CD8-positive, alpha-beta memory T cell (primary cell): ENCODE data around the gene ARHGAP4. TPM values are rescaled to one million over a fixed set of nuclear protein-coding genes. Genes with fewer than 3 reads are reported as not detected.

ENCODE experiments used
- CTCF ChIA-PET: fragments of 350-600 bp; sonication (Branson Sonifier 250); formaldehyde crosslinking; loops from one replicate; lab custom pipeline; 2021; ENCODE audit warnings: antibody characterized with exemption; lab: Charles Lee
- POLR2A ChIA-PET: fragments of 350-600 bp; sonication (Branson Sonifier 250); formaldehyde crosslinking; loops from one replicate; lab custom pipeline; 2021; ENCODE audit warnings: antibody characterized with exemption; lab: Charles Lee
- DNase-seq, 5 donors: peaks; one replicate each; pipeline versions ENCODE4 v3.0.0 to v3.0.0-alpha.2; 2020 to 2022; ENCODE audit warnings: mixed read lengths in 1 of 5
- H3K27ac ChIP-seq: one replicate; pipeline ENCODE4 v1.7.0; 2013; ENCODE audit warnings: low read depth, mild to moderate bottlenecking, low read length, moderate library complexity
- H3K27me3 ChIP-seq: 2 replicates; pipeline ENCODE4 v1.7.0; 2013; ENCODE audit warnings: low read length, mild to moderate bottlenecking; ENCODE audit not compliant: insufficient read depth, poor library complexity, severe bottlenecking
- H3K36me3 ChIP-seq: 2 replicates; pipeline ENCODE4 v1.7.0; 2013; ENCODE audit warnings: mild to moderate bottlenecking, low read length, moderate library complexity; ENCODE audit not compliant: insufficient read depth
- H3K4me1 ChIP-seq: 2 replicates; pipeline ENCODE4 v1.7.0; 2013; ENCODE audit warnings: mild to moderate bottlenecking, low read length, moderate library complexity; ENCODE audit not compliant: insufficient read depth
- H3K4me3 ChIP-seq: 2 replicates; pipeline ENCODE4 v1.7.0; 2013; ENCODE audit warnings: mild to moderate bottlenecking, low read length
- H3K9me3 ChIP-seq: 2 replicates; pipeline ENCODE4 v1.7.0; 2013; ENCODE audit warnings: mild to moderate bottlenecking, low read length
- H3K27ac Mint-ChIP-seq, 8 donors: one replicate each; pipeline ENCODE4 v1.8.0; 2020 to 2021; ENCODE audit warnings: mixed read lengths in 8 of 8, mild to moderate bottlenecking in 6 of 8, inconsistent platforms in 3 of 8, moderate library complexity in 3 of 8
- H3K27me3 Mint-ChIP-seq, 2 donors: one replicate each; pipeline ENCODE4 v1.8.0; 2020 to 2021; ENCODE audit warnings: mixed read lengths in 2 of 2, mild to moderate bottlenecking in 1 of 2, moderate library complexity in 1 of 2
- H3K36me3 Mint-ChIP-seq, 3 donors: one replicate each; pipeline ENCODE4 v1.8.0; 2020 to 2021; ENCODE audit warnings: mixed read lengths in 3 of 3, inconsistent platforms in 1 of 3, mild to moderate bottlenecking in 1 of 3
- H3K4me1 Mint-ChIP-seq, 3 donors: one replicate each; pipeline ENCODE4 v1.8.0; 2020 to 2021; ENCODE audit warnings: mixed read lengths in 3 of 3, inconsistent platforms in 1 of 3, mild to moderate bottlenecking in 1 of 3
- H3K4me3 Mint-ChIP-seq, 7 donors: one replicate each; pipeline ENCODE4 v1.8.0; 2020 to 2021; ENCODE audit warnings: mixed read lengths in 7 of 7, mild to moderate bottlenecking in 6 of 7, moderate library complexity in 4 of 7, inconsistent platforms in 2 of 7
- H3K9me3 Mint-ChIP-seq, 5 donors: one replicate each; pipeline ENCODE4 v1.8.0; 2020 to 2022; ENCODE audit warnings: mixed read lengths in 5 of 5, mild to moderate bottlenecking in 3 of 5, moderate library complexity in 2 of 5, inconsistent platforms in 1 of 5
- polyA plus RNA-seq: library from polyadenylated mRNA; unstranded; fragments of 300-500 nt; fragmentation: Illumina TruSeq; gene quantifications from one replicate; pipeline ENCODE4 v1.2.3, GENCODE V29; 2021
- total RNA-seq, 2 experiments: library from RNA; stranded (reverse); gene quantifications; one replicate each; pipeline ENCODE4 v1.2.3, GENCODE V29; 2021

The ARHGAP4 gene
- total and polyA plus RNA-seq, 3 experiments from 2014 or later: 116 to 133 (median 124) TPM

DNA sequence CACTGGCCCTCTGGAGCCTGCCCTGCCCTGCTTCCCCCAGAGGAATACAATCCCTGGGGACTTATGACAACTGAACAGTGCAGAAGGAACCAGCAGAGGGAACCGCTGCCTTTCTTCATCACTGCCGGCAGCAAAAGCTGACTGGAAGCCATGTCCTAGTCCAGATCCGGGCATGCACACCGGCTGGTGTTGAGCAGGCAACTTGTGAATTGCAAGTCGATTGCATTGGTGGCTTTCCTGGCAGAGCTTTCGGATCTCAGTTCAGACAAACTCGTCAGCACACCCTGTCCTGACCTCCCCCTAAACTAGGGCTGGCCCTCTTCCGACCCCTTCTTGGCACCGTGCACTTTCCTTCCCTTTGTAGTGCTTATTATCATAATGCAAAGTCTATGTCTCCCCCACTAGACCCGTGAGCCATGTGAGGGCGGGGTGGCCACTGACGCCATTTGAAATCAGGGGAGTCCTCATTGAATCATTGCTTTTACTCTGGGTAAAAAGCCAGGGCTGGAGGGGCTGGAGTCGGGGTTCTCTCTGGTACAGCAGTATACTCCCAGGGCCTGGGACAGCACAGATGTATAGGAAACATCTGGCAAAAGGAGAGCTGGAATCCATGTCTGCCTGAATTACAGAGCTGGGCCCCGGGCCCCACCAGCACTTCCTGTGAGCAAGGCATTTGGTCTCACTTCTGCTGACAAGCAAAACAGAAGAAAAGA lies 1.8 kb downstream of the ARHGAP4 start:
- peaks cover 19% of the 10 kb centered on the region for H3K4me1 ChIP-seq
- peak overlapping the region; percentile 90 to 98 (median 96) for H3K27ac Mint-ChIP-seq
- H3K36me3 ChIP-seq: no peaks in the 10 kb centered on the region
- peaks cover 0 to 2% of the 10 kb centered on the region in 2 donors for H3K27me3 Mint-ChIP-seq
- H3K4me3 Mint-ChIP-seq: peak overlapping the region; percentile 89 to 96 (median 92)
- H3K4me1 Mint-ChIP-seq: peaks cover 49 to 65% (median 51%) of the 10 kb centered on the region in 3 donors
- peak; percentile 26 to 71 (median 44) for DNase-seq
- ChIA-PET CTCF (interaction anchor here (0.7 to 10.5 kb wide), 5 partner anchors 9 to 25 kb away, joined by 3 to 230 read pairs (median 5); partner anchors contain the start of genes NAA10 and RENBP), POLR2A (interaction anchor here (0.6 to 3.1 kb wide), 7 partner anchors 12 to 130 kb away, joined by 4 to 17 read pairs (median 6); partner anchors contain the start of genes IDH3G, NAA10 and SSR4)
- peaks cover 0 to 26% (median 0%) of the 10 kb centered on the region in 3 donors for H3K36me3 Mint-ChIP-seq
- H3K27ac ChIP-seq: peak overlapping the region; percentile 91
- peak overlapping the region; percentile 67 for H3K4me3 ChIP-seq
- H3K9me3 Mint-ChIP-seq: peaks cover 0 to 3% (median 0%) of the 10 kb centered on the region in 5 donors
- H3K9me3 ChIP-seq: no peaks in the 10 kb centered on the region
- no peaks in the 10 kb centered on the region for H3K27me3 ChIP-seq

GRCh38 chrX:153922932-153923857 lies 2.9 kb downstream of the ARHGAP4 start:
- peak overlapping the region; percentile 89 to 96 (median 92) for H3K4me3 Mint-ChIP-seq
- no peak overlapping the region for H3K27ac ChIP-seq
- peaks cover 0 to 34% (median 0%) of the 10 kb centered on the region in 3 donors for H3K36me3 Mint-ChIP-seq
- no peaks in the 10 kb centered on the region for H3K36me3 ChIP-seq
- no peak overlapping the region for H3K4me3 ChIP-seq
- H3K27me3 Mint-ChIP-seq: peaks cover 0 to 2% of the 10 kb centered on the region in 2 donors
- H3K27ac Mint-ChIP-seq: peak overlapping the region; percentile 55 to 98 (median 96)
- CTCF ChIA-PET: interaction anchor here (0.6 to 10.5 kb wide), 7 partner anchors 12 to 116 kb away, joined by 3 to 230 read pairs (median 4); partner anchors contain the start of genes NAA10 and RENBP
- peaks cover 0 to 3% (median 0%) of the 10 kb centered on the region in 5 donors for H3K9me3 Mint-ChIP-seq
- peaks cover 38 to 54% (median 43%) of the 10 kb centered on the region in 3 donors for H3K4me1 Mint-ChIP-seq
- POLR2A ChIA-PET: interaction anchor here (1.1 to 3.1 kb wide), 5 partner anchors 13 to 26 kb away, joined by 4 to 17 read pairs (median 5); partner anchors contain the start of gene NAA10
- peaks cover 14% of the 10 kb centered on the region for H3K4me1 ChIP-seq
- no peak for DNase-seq
- H3K27me3 ChIP-seq: no peaks in the 10 kb centered on the region
- H3K9me3 ChIP-seq: no peaks in the 10 kb centered on the region

DNA sequence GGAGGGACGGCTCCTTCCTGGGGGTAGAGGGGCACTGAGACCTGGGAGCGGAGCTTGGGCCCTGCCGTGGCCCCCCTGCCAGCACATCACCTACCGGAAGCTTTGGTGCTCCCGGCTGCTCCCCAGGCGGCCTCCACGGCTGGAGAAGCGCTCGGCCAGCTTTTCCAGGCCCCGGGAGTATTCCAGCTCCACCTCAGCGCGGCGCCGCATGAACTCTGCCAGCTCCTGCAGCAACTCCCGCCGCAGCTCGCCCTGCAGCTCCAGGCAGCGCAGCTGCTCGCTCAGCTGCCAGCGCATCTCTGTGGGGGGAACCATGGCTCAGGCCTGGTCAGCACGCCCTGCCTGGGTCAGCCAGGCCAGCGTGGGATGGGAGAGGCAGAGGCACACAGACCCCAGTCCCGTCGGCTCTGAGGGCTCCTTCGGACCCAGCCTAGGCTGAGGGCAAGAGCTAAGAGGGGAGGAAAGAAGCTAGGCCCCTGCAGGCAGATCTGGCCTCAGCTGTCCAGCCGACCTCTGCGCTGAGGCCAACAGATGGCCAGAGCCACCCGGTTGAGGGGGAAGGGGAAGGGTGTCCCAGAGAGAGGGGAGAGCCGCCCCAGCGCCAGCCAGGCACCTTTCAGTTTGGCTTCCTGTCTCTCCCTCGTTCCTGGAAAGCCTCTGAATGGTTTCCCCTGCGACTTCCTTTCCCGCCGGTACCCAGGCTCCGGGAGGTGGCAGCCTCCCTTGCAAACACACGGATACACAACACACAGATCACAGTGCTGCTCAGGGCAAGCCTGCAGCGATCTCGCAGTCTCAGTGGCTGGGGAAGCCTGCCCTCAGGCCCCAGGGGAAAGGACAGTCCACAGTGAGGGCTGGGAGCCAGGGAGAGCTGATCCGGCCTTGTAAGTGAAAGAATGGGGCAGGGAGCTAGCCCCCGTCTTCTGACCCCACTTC lies 4.3 kb downstream of the ARHGAP4 start:
- H3K9me3 ChIP-seq: no peaks in the 10 kb centered on the region
- POLR2A ChIA-PET: interaction anchor here (1.1 to 2.6 kb wide), 2 partner anchors 15 to 25 kb away, joined by 4 to 11 read pairs; no protein-coding TSS in a partner anchor
- Mint-ChIP-seq H3K27ac (peak overlapping the region in 7 of 8 donors; percentile 21 to 98 (median 91)), H3K4me3 (peak overlapping the region; percentile 89 to 96 (median 92)), H3K4me1 (peaks cover 34 to 44% (median 38%) of the 10 kb centered on the region in 3 donors), H3K36me3 (peaks cover 0 to 39% (median 2%) of the 10 kb centered on the region in 3 donors), H3K27me3 (peaks cover 0 to 2% of the 10 kb centered on the region in 2 donors), H3K9me3 (no peaks in the 10 kb centered on the region)
- DNase-seq: no peak
- H3K27me3 ChIP-seq: no peaks in the 10 kb centered on the region
- no peak overlapping the region for H3K4me3 ChIP-seq
- H3K27ac ChIP-seq: no peak overlapping the region
- no peaks in the 10 kb centered on the region for H3K36me3 ChIP-seq
- CTCF ChIA-PET: interaction anchor here (0.6 to 10.5 kb wide), 4 partner anchors 14 to 114 kb away, joined by 3 to 230 read pairs (median 4); partner anchors contain the start of gene RENBP
- H3K4me1 ChIP-seq: peaks cover 14% of the 10 kb centered on the region

- Mint-ChIP-seq H3K4me3 (no peak overlapping the region), H3K9me3 (no peaks in the 10 kb centered on the region), H3K4me1 (peaks cover 32 to 43% (median 42%) of the 10 kb centered on the region in 3 donors), H3K27ac (peak overlapping the region in 2 of 8 donors; percentile 47 to 64), H3K36me3 (peaks cover 0 to 42% (median 2%) of the 10 kb centered on the region in 3 donors), H3K27me3 (peaks cover 0 to 2% of the 10 kb centered on the region in 2 donors)
- POLR2A ChIA-PET: interaction anchor here (2.6 kb wide), 1 partner anchor 14 kb away, joined by 11 read pairs; no protein-coding TSS in a partner anchor
- H3K4me3 ChIP-seq: no peak overlapping the region
- peaks cover 14% of the 10 kb centered on the region for H3K4me1 ChIP-seq
- CTCF ChIA-PET: interaction anchor here (1.8 to 10.5 kb wide), 2 partner anchors 15 to 28 kb away, joined by 5 to 230 read pairs; partner anchors contain the start of gene RENBP
- H3K27me3 ChIP-seq: no peaks in the 10 kb centered on the region
- no peak overlapping the region for H3K27ac ChIP-seq
- H3K9me3 ChIP-seq: no peaks in the 10 kb centered on the region
- no peak for DNase-seq
- no peaks in the 10 kb centered on the region for H3K36me3 ChIP-seq
Observed at GRCh38 chrX:153921070-153921469, 5.0 kb downstream of the ARHGAP4 start.

DNA sequence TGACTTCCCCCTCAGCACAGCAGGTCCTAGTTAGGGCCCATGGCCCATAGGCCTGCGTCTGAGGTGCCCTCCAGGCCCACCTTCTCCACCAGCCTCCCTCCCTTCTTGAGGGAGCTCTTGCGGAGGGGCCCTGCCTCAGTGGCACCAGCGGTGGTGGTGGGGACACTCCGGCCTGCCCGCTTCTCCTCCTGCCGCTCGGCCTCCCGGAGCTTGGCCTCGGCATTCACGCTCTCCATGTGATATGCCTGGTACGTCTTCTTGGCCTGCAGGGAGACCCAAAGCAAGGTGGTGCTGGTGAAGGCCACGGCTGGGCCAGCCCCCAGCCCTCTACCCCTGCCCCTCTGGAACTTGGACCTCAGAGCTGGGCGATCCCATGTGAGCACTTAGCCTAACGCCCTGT lies 5.5 kb downstream of the ARHGAP4 start:
- Mint-ChIP-seq H3K9me3 (no peaks in the 10 kb centered on the region), H3K4me3 (peak overlapping the region in 1 of 7 donors; percentile 18), H3K27ac (no peak overlapping the region), H3K27me3 (peaks cover 0 to 2% of the 10 kb centered on the region in 2 donors), H3K4me1 (peaks cover 30 to 46% (median 45%) of the 10 kb centered on the region in 3 donors), H3K36me3 (peaks cover 0 to 45% (median 2%) of the 10 kb centered on the region in 3 donors)
- H3K4me1 ChIP-seq: peaks cover 14% of the 10 kb centered on the region
- no peaks in the 10 kb centered on the region for H3K9me3 ChIP-seq
- H3K4me3 ChIP-seq: no peak overlapping the region
- no peaks in the 10 kb centered on the region for H3K27me3 ChIP-seq
- H3K27ac ChIP-seq: no peak overlapping the region
- DNase-seq: no peak
- ChIA-PET POLR2A (no interaction called here), CTCF (interaction anchor here (1.8 to 10.5 kb wide), 3 partner anchors 15 to 28 kb away, joined by 5 to 230 read pairs (median 9); partner anchors contain the start of gene RENBP)
- H3K36me3 ChIP-seq: no peaks in the 10 kb centered on the region

- peaks cover 14% of the 10 kb centered on the region for H3K4me1 ChIP-seq
- CTCF ChIA-PET: interaction anchor here (2.5 kb wide), 1 partner anchor 28 kb away, joined by 9 read pairs; no protein-coding TSS in a partner anchor
Observed at GRCh38 chrX:153919281-153919680, 6.8 kb downstream of the ARHGAP4 start.

More at GRCh38 chrX:153919281-153919680, 6.8 kb downstream of the ARHGAP4 start:
- Mint-ChIP-seq H3K4me1 (peaks cover 21 to 36% (median 32%) of the 10 kb centered on the region in 3 donors), H3K27me3 (peaks cover 0 to 3% of the 10 kb centered on the region in 2 donors), H3K9me3 (no peaks in the 10 kb centered on the region), H3K36me3 (peaks cover 0 to 49% (median 2%) of the 10 kb centered on the region in 3 donors), H3K4me3 (no peak overlapping the region), H3K27ac (peak overlapping the region in 1 of 8 donors; percentile 19)
- Histone ChIP-seq H3K27me3 (no peaks in the 10 kb centered on the region), H3K9me3 (no peaks in the 10 kb centered on the region), H3K27ac (no peak overlapping the region), H3K4me3 (no peak overlapping the region), H3K36me3 (no peaks in the 10 kb centered on the region)
- no peak for DNase-seq
- POLR2A ChIA-PET: no interaction called here
